Dendritic cell treated with granulocyte-macrophage colony-stimulating factor and Interleukin-4, amounts not matched to agents 40 ng/mL and 50 ng/mL, for 4 days (primary cell): ENCODE measurements around the gene CTU1.
A peak's percentile ranks its signal among the peaks of the same experiment; 100 is the strongest.

ENCODE experiments used
- H3K27ac Mint-ChIP-seq: one replicate; pipeline ENCODE4 v1.8.0; 2022; ENCODE audit warnings: mild to moderate bottlenecking, mixed read lengths
- H3K27me3 Mint-ChIP-seq: one replicate; pipeline ENCODE4 v1.8.0; 2022; ENCODE audit warnings: mild to moderate bottlenecking, mixed read lengths
- H3K36me3 Mint-ChIP-seq: one replicate; pipeline ENCODE4 v1.8.0; 2022; ENCODE audit warnings: low read depth, mixed read lengths
- H3K4me1 Mint-ChIP-seq: one replicate; pipeline ENCODE4 v1.8.0; 2022; ENCODE audit warnings: low read depth, mixed read lengths
- H3K4me3 Mint-ChIP-seq: one replicate; pipeline ENCODE4 v1.8.0; 2022; ENCODE audit warnings: mild to moderate bottlenecking, moderate library complexity, mixed read lengths
- H3K9me3 Mint-ChIP-seq: one replicate; pipeline ENCODE4 v1.8.0; 2022; ENCODE audit warnings: mixed read lengths
- intact Hi-C: fragments of 100-400 bp; cut with micrococcal nuclease; formaldehyde crosslinking; loops from one replicate; pipeline ENCODE4 v1.15.0; 2022

The CTU1 gene

DNA sequence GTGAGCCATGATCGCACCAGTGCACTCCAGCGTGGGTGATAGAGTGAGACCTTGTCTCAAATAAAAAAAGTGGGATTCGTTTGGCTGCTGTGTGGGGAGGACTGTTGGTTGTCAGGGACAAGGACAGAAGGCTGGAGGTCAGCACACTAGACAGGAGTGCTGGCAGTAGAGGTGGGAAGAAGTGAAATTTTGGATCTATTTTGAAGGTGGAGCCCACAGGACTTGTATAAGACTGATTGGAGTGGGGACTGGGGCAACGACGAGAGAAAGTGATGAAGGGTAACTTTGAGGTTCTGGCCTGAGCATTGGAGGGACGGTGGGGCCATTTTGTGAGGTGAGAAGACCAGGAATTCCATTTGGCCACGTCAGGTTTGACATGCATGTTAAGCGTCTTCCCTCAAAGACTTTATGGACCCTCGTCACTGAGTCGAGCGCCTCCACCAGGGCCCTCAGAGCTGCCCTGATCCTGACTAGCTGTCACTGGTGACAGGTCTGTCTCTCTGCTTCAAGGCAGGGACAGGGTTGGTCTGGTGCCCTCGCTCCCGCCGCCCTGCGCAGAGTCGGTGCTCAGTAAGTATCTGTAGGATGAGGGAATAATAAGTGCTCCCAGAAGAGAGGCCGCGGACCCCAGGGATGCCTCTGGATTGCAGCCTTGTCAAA, 673 bp downstream of the CTU1 start:
- H3K27ac Mint-ChIP-seq: peak overlapping the region; percentile 88
- peaks cover 60% of the 10 kb centered on the region for H3K36me3 Mint-ChIP-seq
- intact Hi-C loops: loop anchor here (2.0 kb wide), 2 partner anchors 17 to 29 kb away; partner anchors contain the start of gene SIGLEC9
- peaks cover 38% of the 10 kb centered on the region for H3K4me1 Mint-ChIP-seq
- no peaks in the 10 kb centered on the region for H3K27me3 Mint-ChIP-seq
- H3K9me3 Mint-ChIP-seq: no peaks in the 10 kb centered on the region
- H3K4me3 Mint-ChIP-seq: peak overlapping the region; percentile 87

- peaks cover 91% of the 10 kb centered on the region for H3K36me3 Mint-ChIP-seq
- no peaks in the 10 kb centered on the region for H3K27me3 Mint-ChIP-seq
- H3K4me1 Mint-ChIP-seq: peaks cover 60% of the 10 kb centered on the region
- no peaks in the 10 kb centered on the region for H3K9me3 Mint-ChIP-seq
- H3K4me3 Mint-ChIP-seq: no peak overlapping the region
- no peak overlapping the region for H3K27ac Mint-ChIP-seq
- intact Hi-C loops: no loop called here
Observed at GRCh38 chr19:51103926-51104341, 4.3 kb downstream of the CTU1 start.

- Mint-ChIP-seq H3K4me3 (no peak overlapping the region), H3K27me3 (no peaks in the 10 kb centered on the region), H3K9me3 (no peaks in the 10 kb centered on the region), H3K36me3 (peaks cover 92% of the 10 kb centered on the region), H3K4me1 (peaks cover 61% of the 10 kb centered on the region), H3K27ac (no peak overlapping the region)
- intact Hi-C loops: no loop called here
Observed at GRCh38 chr19:51102991-51103390, 5.2 kb downstream of the CTU1 start.

GRCh38 chr19:51101171-51101865, 6.9 kb downstream of the CTU1 start:
- Mint-ChIP-seq H3K27me3 (no peaks in the 10 kb centered on the region), H3K27ac (no peak overlapping the region)

GRCh38 chr19:51100601-51101000, 7.6 kb downstream of the CTU1 start:
- Mint-ChIP-seq H3K9me3 (no peaks in the 10 kb centered on the region), H3K36me3 (peaks cover 85% of the 10 kb centered on the region), H3K4me3 (no peak overlapping the region), H3K27me3 (no peaks in the 10 kb centered on the region), H3K27ac (no peak overlapping the region), H3K4me1 (peaks cover 50% of the 10 kb centered on the region)
- intact Hi-C loops: no loop called here

More at GRCh38 chr19:51101171-51101865, 6.9 kb downstream of the CTU1 start:
- Mint-ChIP-seq H3K36me3 (peaks cover 92% of the 10 kb centered on the region), H3K9me3 (no peaks in the 10 kb centered on the region), H3K4me3 (no peak overlapping the region), H3K4me1 (peaks cover 57% of the 10 kb centered on the region)
- intact Hi-C loops: no loop called here

- Mint-ChIP-seq H3K9me3 (no peaks in the 10 kb centered on the region), H3K27ac (no peak overlapping the region), H3K4me1 (peaks cover 43% of the 10 kb centered on the region), H3K36me3 (peaks cover 69% of the 10 kb centered on the region), H3K4me3 (peak overlapping the region; percentile 14), H3K27me3 (no peaks in the 10 kb centered on the region)
- intact Hi-C loops: no loop called here
Observed at GRCh38 chr19:51099047-51099382, 9.2 kb downstream of the CTU1 start.

- H3K36me3 Mint-ChIP-seq: peaks cover 64% of the 10 kb centered on the region
- H3K9me3 Mint-ChIP-seq: no peaks in the 10 kb centered on the region
- H3K27me3 Mint-ChIP-seq: peaks cover 2% of the 10 kb centered on the region
- peaks cover 38% of the 10 kb centered on the region for H3K4me1 Mint-ChIP-seq
- no peak overlapping the region for H3K27ac Mint-ChIP-seq
- peak overlapping the region; percentile 14 for H3K4me3 Mint-ChIP-seq
- intact Hi-C loops: no loop called here
Observed at GRCh38 chr19:51098365-51099046, 9.7 kb downstream of the CTU1 start.

DNA sequence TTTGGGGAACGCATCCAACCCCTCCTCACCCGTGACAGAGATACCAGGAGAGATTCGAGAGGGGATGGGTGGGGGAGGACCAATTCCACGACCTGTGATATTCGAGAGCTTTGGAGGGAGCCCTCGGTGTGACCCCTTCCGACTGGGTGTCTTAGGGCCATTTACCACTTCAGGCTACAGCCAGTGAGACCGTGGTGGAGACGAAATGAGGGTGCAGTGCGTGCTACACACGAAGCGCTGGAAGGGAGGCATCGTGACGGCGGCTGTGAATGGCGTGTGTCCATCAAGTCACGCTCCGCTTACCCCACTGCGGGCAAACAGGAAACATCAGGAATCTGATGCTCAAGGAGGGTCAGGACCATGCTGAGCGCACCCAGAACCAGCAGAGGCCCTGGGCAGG, 10.4 kb downstream of the CTU1 start:
- Mint-ChIP-seq H3K36me3 (peaks cover 57% of the 10 kb centered on the region), H3K27ac (no peak overlapping the region), H3K27me3 (peaks cover 2% of the 10 kb centered on the region), H3K4me1 (peaks cover 35% of the 10 kb centered on the region), H3K4me3 (peak overlapping the region; percentile 33), H3K9me3 (no peaks in the 10 kb centered on the region)
- intact Hi-C loops: no loop called here

DNA sequence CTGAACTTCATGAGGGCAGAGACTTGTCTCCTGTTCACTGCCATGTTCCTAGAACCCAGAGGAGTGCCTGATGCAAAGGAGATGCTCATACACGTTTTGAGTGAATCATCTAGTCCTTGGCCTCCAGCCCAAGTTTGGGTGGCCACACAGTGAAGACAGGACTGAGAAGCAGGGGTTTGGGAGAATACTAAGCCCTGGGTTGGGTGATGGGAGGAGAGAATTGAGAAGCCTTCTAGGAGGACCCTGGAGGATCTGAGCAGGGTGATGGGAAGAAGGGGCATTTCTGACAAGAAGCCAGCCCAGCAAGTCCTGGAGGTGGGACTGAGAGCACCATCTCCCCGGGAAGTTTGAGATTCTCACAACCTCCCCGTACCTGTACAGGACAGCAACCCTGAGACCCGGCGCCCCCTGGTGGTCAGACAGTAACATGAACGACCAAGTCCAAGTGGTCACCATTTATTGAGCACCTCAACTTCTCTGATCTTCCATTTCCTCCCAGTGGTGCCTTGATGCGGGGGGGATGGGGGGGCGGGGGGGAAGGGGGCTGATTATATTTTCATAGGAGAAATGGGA, 11.0 kb downstream of the CTU1 start:
- Mint-ChIP-seq H3K36me3 (peaks cover 52% of the 10 kb centered on the region), H3K9me3 (no peaks in the 10 kb centered on the region), H3K4me3 (no peak overlapping the region), H3K4me1 (peaks cover 35% of the 10 kb centered on the region), H3K27me3 (peaks cover 2% of the 10 kb centered on the region), H3K27ac (peak overlapping the region; percentile 2)
- intact Hi-C loops: no loop called here

GRCh38 chr19:51096473-51097165, 11.6 kb downstream of the CTU1 start:
- Mint-ChIP-seq H3K27me3 (peaks cover 3% of the 10 kb centered on the region), H3K4me3 (no peak overlapping the region), H3K9me3 (no peaks in the 10 kb centered on the region), H3K27ac (peak overlapping the region; percentile 2), H3K4me1 (peaks cover 33% of the 10 kb centered on the region), H3K36me3 (peaks cover 47% of the 10 kb centered on the region)
- intact Hi-C loops: no loop called here

GRCh38 chr19:51094696-51095279, 13.4 kb downstream of the CTU1 start:
- intact Hi-C loops: loop anchor here (2.0 kb wide), 2 partner anchors 74 to 164 kb away; no protein-coding TSS in a partner anchor
- Mint-ChIP-seq H3K27ac (no peak overlapping the region), H3K27me3 (peaks cover 6% of the 10 kb centered on the region), H3K4me3 (no peak overlapping the region), H3K4me1 (peaks cover 29% of the 10 kb centered on the region), H3K36me3 (peaks cover 32% of the 10 kb centered on the region), H3K9me3 (no peaks in the 10 kb centered on the region)

DNA sequence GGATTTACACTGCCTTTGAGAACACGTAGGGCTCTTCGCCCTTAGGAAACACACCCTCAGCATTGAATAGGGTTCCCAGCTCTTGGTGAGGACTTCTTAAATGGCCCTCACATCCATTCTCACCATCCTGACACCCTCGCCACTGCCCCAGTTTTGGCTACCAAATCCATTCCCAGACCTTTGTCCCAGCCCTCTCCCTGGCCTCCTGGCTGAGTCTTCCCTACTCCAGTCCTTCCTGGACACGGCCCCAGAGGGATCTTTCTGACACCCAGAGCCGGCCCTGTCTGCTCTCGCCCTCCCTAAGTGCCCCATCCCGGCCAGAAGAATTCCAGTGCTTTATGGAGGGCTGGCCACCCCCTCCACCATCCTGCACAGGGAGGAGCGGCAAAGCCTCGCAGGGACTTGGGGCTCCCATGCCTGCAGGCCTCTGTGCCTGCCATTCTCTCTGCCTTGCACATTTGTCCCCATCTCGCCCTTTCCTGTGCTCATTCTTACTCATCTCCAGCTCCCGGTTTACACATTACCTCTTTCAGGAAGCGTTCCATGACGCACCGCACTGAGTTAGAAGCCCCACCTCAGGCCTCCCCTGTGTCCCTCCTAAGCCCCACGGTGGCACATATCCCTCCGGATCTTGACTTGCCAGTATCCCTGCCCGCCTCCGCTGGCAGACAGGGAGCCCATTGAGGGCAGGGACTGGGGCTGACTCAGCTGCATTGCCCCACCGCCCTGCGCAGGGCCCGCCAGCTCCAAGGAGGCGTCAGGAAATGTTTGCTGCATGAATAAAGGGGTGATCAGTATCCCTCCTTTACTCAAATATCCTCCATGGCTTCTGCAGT, 14.5 kb downstream of the CTU1 start:
- Mint-ChIP-seq H3K9me3 (no peaks in the 10 kb centered on the region), H3K4me1 (peaks cover 20% of the 10 kb centered on the region), H3K4me3 (no peak overlapping the region), H3K27me3 (peaks cover 8% of the 10 kb centered on the region), H3K27ac (peak overlapping the region; percentile 16), H3K36me3 (peaks cover 22% of the 10 kb centered on the region)
- intact Hi-C loops: loop anchor here (2.0 kb wide), 2 partner anchors 73 to 163 kb away; no protein-coding TSS in a partner anchor
